PC-3 (cell line): ENCODE results near the gene PREX1. TPM values are rescaled to one million over a fixed set of nuclear protein-coding genes. Genes with fewer than 3 reads are reported as not detected.

ENCODE experiments used
- ATAC-seq: fragments of 200-7000 bp; cut with Tn5 transposase; 2 replicates; pipeline ENCODE4 v1.9.1; 2020; ENCODE audit warnings: mild to moderate bottlenecking, moderate library complexity
- BruUV-seq: library from RNA; stranded (reverse); fragments of 400-500 nt; replicated peaks from 2 replicates; lab custom pipeline; 2021; lab: Mats Ljungman, UMichigan
- CTCF ChIA-PET: fragments of 300-600 bp; sonication (Branson Sonifier 250); formaldehyde crosslinking; loops from one replicate; lab custom pipeline; 2022; ENCODE audit warnings: antibody characterized with exemption; lab: Charles Lee
- POLR2A ChIA-PET: fragments of 300-600 bp; sonication (Branson Sonifier 250); formaldehyde crosslinking; loops from one replicate; lab custom pipeline; 2022; ENCODE audit warnings: antibody characterized with exemption; ENCODE audit not compliant: unreplicated experiment; lab: Charles Lee
- DNase-seq: peaks from one replicate; pipeline ENCODE4 v3.0.0-alpha.2; 2015
- H2AFZ ChIP-seq: fragments of 300-600 bp; sonication (generic); 2 replicates; pipeline ENCODE4 v1.6.0; 2016; ENCODE audit warnings: antibody characterized with exemption, low read length
- H3F3A ChIP-seq: fragments of 300-600 bp; sonication (generic); one replicate; pipeline ENCODE4 v1.6.0; 2017; ENCODE audit warnings: antibody characterized with exemption, low read length, control low read depth, mild to moderate bottlenecking; ENCODE audit not compliant: unreplicated experiment
- H3K27ac ChIP-seq: fragments of 300-600 bp; sonication (generic); 2 replicates; pipeline ENCODE4 v1.5.1; 2016; ENCODE audit warnings: mild to moderate bottlenecking, low read length
- H3K27me3 ChIP-seq: fragments of 300-600 bp; sonication (generic); 2 replicates; pipeline ENCODE4 v1.6.1; 2016; ENCODE audit warnings: low read length, mixed read lengths
- H3K36me3 ChIP-seq: fragments of 300-600 bp; sonication (generic); 2 replicates; pipeline ENCODE4 v1.6.1; 2016; ENCODE audit warnings: low read depth, mixed run types, low read length, mixed read lengths
- H3K4me1 ChIP-seq: fragments of 300-600 bp; sonication (generic); 2 replicates; pipeline ENCODE4 v1.5.1; 2016; ENCODE audit warnings: low read length; ENCODE audit not compliant: insufficient read depth
- H3K4me2 ChIP-seq: fragments of 300-600 bp; sonication (generic); 2 replicates; pipeline ENCODE4 v1.6.0; 2016; ENCODE audit warnings: low read length
- H3K4me3 ChIP-seq: fragments of 300-600 bp; sonication (generic); 2 replicates; pipeline ENCODE4 v1.5.1; 2016; ENCODE audit warnings: mild to moderate bottlenecking, low read length, mixed read lengths
- H3K79me2 ChIP-seq: fragments of 300-600 bp; sonication (generic); 2 replicates; pipeline ENCODE4 v1.6.1; 2017; ENCODE audit warnings: low read length, mixed read lengths
- H3K9ac ChIP-seq: fragments of 300-600 bp; sonication (generic); 2 replicates; pipeline ENCODE4 v1.6.0; 2016; ENCODE audit warnings: mild to moderate bottlenecking, low read length
- H3K9me2 ChIP-seq: fragments of 300-600 bp; sonication (generic); replicated peaks from 2 replicates; pipeline ENCODE4 v1.6.1; 2016; ENCODE audit warnings: mixed run types, low read length, mixed read lengths
- H3K9me3 ChIP-seq: fragments of 300-600 bp; sonication (generic); 2 replicates; pipeline ENCODE4 v1.6.1; 2016; ENCODE audit warnings: low read length, mixed read lengths
- H4K20me1 ChIP-seq: fragments of 300-600 bp; sonication (generic); 2 replicates; pipeline ENCODE4 v1.6.1; 2016; ENCODE audit warnings: low read length, mixed read lengths
- EZH2 ChIP-seq: fragments of 300-600 bp; sonication (generic); IDR thresholded peaks from one replicate; pipeline ENCODE4 v1.6.1; 2017; ENCODE audit warnings: antibody characterized with exemption, mild to moderate bottlenecking, low read length; ENCODE audit not compliant: unreplicated experiment
- EZH2phosphoT487 ChIP-seq: fragments of 300-600 bp; sonication (generic); IDR thresholded peaks from 2 replicates; pipeline ENCODE4 v1.6.1; 2018; ENCODE audit warnings: mild to moderate bottlenecking, antibody characterized with exemption, low read length, borderline replicate concordance
- intact Hi-C: fragments of 100-400 bp; cut with micrococcal nuclease; formaldehyde crosslinking; loops from 2 replicates; pipeline ENCODE4 v1.9.0; 2023
- total RNA-seq: library from RNA; depleted of rRNA; stranded (reverse); fragments of >200 nt; gene quantifications from 2 replicates; pipeline ENCODE4 v1.2.3, GENCODE V29; 2014
- TF ChIP-seq, protein P1 (sequence below): fragments of 300-600 bp; sonication (generic); conservative IDR thresholded peaks from 2 replicates; pipeline ENCODE4 v1.5.1; 2017; ENCODE audit warnings: antibody characterized with exemption, low read depth, mild to moderate bottlenecking, low read length

The PREX1 gene
- total RNA-seq, 1 experiment from 2014 or later: 22.1 TPM

DNA sequence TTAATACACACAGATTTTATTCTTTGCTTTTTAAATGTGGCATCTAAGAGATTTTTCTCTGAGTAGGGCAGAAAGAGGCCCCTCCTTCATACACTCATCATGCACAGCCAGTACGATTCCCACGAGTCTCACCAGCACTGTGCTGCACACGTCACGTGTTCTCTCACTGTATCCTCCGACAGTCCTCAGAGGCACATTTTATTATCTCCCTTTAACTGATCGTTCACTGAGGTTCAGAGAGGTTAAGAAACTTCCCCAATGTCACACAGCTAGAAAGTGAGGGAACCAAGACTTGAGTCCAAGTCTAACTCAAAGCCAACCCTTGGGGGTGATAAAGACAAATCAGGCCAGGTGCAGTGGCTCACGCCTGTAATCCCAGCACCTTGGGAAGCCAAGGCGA, 142.5 kb downstream of the PREX1 start:
- ChIA-PET POLR2A (no interaction called here), CTCF (no interaction called here)
- Histone ChIP-seq H3K36me3 (no peaks in the 10 kb centered on the region), H4K20me1 (no peaks in the 10 kb centered on the region), H3K79me2 (no peaks in the 10 kb centered on the region), H3K27ac (no peak overlapping the region), H3K27me3 (no peaks in the 10 kb centered on the region), H3K4me1 (peaks cover 10% of the 10 kb centered on the region; the same call in 1 of the 2 replicates), H2AFZ (no peak overlapping the region), H3K9ac (no peak overlapping the region), H3K9me2 (no peaks in the 10 kb centered on the region), H3K4me3 (no peak overlapping the region), H3F3A (no peaks in the 10 kb centered on the region), H3K4me2 (no peak overlapping the region), H3K9me3 (no peaks in the 10 kb centered on the region)
- intact Hi-C loops: no loop called here
- TF ChIP-seq, protein P1, sequence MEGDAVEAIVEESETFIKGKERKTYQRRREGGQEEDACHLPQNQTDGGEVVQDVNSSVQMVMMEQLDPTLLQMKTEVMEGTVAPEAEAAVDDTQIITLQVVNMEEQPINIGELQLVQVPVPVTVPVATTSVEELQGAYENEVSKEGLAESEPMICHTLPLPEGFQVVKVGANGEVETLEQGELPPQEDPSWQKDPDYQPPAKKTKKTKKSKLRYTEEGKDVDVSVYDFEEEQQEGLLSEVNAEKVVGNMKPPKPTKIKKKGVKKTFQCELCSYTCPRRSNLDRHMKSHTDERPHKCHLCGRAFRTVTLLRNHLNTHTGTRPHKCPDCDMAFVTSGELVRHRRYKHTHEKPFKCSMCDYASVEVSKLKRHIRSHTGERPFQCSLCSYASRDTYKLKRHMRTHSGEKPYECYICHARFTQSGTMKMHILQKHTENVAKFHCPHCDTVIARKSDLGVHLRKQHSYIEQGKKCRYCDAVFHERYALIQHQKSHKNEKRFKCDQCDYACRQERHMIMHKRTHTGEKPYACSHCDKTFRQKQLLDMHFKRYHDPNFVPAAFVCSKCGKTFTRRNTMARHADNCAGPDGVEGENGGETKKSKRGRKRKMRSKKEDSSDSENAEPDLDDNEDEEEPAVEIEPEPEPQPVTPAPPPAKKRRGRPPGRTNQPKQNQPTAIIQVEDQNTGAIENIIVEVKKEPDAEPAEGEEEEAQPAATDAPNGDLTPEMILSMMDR: no peak
- no peak for TF ChIP-seq EZH2
- no peak for TF ChIP-seq EZH2phosphoT487
- BruUV-seq: no TSS peak
- ATAC-seq (no peak), DNase-seq (no peak)

DNA sequence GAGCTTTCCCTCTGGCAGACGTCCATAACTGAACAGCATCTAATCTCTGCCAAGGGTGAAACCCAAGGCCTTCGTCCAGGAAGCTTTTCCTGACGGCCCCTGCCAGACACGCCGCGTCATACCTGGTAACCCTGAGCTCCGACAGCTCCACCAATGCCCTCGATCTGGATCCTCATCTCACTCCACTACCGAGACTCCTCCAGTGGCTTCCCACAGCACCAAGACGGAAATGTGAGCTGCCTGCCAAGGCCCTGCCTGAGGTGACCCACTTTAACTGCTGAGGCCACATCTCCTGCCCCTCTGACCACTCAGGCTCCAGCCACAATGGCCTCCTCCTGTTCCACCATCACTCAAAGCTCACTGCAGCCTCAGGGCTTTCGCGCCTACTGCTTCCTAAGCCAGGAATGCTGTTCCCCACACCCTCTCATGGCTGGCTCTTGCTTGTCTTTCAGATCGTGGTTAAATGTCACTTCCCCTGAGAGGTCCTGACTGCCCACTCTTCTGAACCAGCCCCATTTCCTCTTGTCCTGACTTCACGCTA, 143.2 kb downstream of the PREX1 start:
- H3K27ac ChIP-seq: no peak overlapping the region
- TF ChIP-seq, protein P1: no peak
- TF ChIP-seq EZH2phosphoT487 (no peak), EZH2 (no peak)
- ChIA-PET CTCF (no interaction called here), POLR2A (no interaction called here)
- no peaks in the 10 kb centered on the region for H3K9me3 ChIP-seq
- H3K79me2 ChIP-seq: no peaks in the 10 kb centered on the region
- H3K4me2 ChIP-seq: no peak overlapping the region
- H3K9me2 ChIP-seq: no peaks in the 10 kb centered on the region
- no peak overlapping the region for H3K9ac ChIP-seq
- DNase-seq (no peak), ATAC-seq (no peak)
- no peaks in the 10 kb centered on the region for H4K20me1 ChIP-seq
- no TSS peak for BruUV-seq
- H3K36me3 ChIP-seq: no peaks in the 10 kb centered on the region
- H3K4me1 ChIP-seq: peaks cover 10% of the 10 kb centered on the region; the same call in 1 of the 2 replicates
- no peak overlapping the region for H2AFZ ChIP-seq
- intact Hi-C loops: no loop called here
- H3F3A ChIP-seq: no peaks in the 10 kb centered on the region
- no peak overlapping the region for H3K4me3 ChIP-seq
- no peaks in the 10 kb centered on the region for H3K27me3 ChIP-seq

DNA sequence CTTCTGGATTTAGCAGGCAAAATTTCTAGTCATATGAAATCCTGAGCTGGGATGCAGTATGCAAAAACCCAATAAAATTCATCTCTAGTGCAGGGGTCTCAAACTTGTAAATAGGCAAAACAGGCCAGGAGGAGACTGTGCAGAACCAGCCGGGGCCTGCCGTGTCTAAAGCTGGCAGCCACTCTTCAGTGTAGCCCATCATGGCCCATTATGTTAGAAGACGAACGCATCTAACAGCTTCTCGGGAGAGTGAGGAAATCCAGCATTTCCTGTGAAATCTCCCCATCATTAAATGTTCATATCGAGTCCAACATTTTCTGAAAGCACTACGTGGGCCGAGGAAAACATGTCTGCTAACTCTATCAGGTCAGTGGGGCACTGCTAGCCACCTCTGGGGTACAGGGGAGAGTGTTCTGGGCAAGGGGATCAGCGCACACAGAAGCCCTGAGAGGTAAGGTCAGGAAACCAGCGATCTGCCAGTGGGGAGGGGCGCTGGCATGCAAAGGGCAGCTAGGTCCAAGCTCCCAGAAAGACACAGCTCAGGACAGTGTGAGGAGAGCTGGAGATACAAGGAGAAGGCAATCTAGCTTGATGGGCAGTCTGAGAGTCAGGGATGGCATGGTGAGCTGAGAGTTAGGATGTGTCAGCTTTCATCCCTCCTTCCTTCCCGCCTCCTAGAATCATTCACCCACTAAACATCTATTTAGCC, 144.2 kb downstream of the PREX1 start:
- Histone ChIP-seq H3K9ac (no peak overlapping the region), H3K79me2 (no peaks in the 10 kb centered on the region), H4K20me1 (no peaks in the 10 kb centered on the region), H3F3A (no peaks in the 10 kb centered on the region), H3K4me2 (no peak overlapping the region), H3K4me3 (no peak overlapping the region), H3K27ac (no peak overlapping the region), H3K4me1 (peaks cover 10% of the 10 kb centered on the region; the same call in 1 of the 2 replicates), H3K9me2 (no peaks in the 10 kb centered on the region), H3K9me3 (no peaks in the 10 kb centered on the region), H3K36me3 (no peaks in the 10 kb centered on the region), H2AFZ (no peak overlapping the region), H3K27me3 (no peaks in the 10 kb centered on the region)
- no peak for ATAC-seq
- ChIA-PET CTCF (no interaction called here), POLR2A (interaction anchor here (0.6 kb wide), 1 partner anchor 988 kb away, joined by 7 read pairs; no protein-coding TSS in a partner anchor)
- no TSS peak for BruUV-seq
- DNase-seq: no peak
- TF ChIP-seq EZH2 (no peak), EZH2phosphoT487 (no peak)
- TF ChIP-seq, protein P1: no peak
- intact Hi-C loops: no loop called here
